Activated CD8-positive, alpha-beta memory T cell treated with anti-CD3 and anti-CD28 coated beads, Interleukin-2, amount 50 U/mL, for 24 hours (primary cell): Measurements from ENCODE around the gene GMPR2.

Source experiments
- DNase-seq: peaks from one replicate; pipeline ENCODE4 v3.0.0-alpha.2; 2020; ENCODE audit errors: extremely low read depth

The GMPR2 gene

GRCh38 chr14:24267516-24267915 lies 34.8 kb downstream of the GMPR2 start:
- no peak for DNase-seq

DNA sequence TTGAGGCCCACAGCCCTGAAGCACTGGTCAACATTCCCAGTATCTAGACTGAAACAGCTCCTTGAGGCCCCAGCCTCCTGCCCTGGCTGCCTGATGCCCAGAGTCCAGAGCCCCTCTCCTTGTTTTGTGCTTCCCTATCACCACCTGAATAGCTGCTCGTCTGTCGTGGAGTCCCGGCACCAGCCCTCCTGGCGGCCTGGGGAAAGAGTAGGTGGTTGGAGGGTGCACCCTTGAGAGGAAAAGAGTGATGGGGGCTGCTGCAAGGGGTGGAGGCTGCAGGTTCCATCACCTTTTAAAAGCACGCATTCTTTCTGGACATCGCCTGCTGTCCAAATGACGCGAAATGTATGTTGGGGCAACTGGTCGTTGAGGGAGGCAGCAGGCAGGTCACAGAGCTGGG lies 35.5 kb downstream of the GMPR2 start:
- no peak for DNase-seq

- no peak for DNase-seq
These were observed 36.6 kb downstream of the GMPR2 start for GRCh38 chr14:24269368-24269767.

- no peak for DNase-seq
These were observed 37.3 kb downstream of the GMPR2 start for GRCh38 chr14:24269910-24270536.

- DNase-seq, result no peak
These were observed 37.9 kb downstream of the GMPR2 start for GRCh38 chr14:24270537-24271133.

DNA sequence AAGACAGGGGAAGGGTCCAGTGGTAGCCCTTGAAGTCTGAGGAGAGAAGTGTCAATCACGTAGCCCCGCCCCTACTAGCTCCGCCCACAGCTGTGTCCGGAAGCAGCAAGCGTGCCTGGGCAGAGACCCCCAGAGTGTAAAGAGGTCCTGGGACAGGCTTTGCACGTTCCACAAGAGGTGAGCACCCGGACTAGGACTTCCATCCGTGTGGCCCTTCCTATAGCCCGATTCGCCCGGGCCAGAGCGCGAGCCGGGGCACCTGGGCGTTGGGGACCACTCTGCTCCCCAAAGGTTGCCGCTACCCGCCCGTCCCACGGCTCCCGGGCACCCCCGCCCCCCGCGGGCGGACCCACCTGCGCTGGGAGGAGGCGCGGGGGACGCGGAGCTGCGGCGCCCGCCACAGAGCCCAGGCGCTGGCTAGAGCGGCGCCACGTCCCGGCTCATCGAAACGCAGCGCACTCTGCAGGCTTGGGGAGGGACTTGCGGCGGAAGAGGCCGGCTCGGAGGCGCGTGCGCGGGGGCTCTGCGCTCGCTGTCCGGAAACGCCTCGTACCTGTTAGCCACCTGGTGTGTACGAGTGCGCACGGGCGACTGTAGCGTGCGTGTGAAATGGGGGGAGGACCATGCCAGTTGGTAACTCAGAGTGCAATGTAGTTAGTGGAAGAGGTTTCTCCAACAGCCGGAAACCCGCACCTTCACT lies 38.6 kb downstream of the GMPR2 start, which contains the start of gene RABGGTA:
TSS of gene RABGGTA (minus strand) at position 464 of the 700 bp plus-strand sequence. CDS start 482 bp downstream, outside the sequence.
- peak; percentile 57 for DNase-seq

DNA sequence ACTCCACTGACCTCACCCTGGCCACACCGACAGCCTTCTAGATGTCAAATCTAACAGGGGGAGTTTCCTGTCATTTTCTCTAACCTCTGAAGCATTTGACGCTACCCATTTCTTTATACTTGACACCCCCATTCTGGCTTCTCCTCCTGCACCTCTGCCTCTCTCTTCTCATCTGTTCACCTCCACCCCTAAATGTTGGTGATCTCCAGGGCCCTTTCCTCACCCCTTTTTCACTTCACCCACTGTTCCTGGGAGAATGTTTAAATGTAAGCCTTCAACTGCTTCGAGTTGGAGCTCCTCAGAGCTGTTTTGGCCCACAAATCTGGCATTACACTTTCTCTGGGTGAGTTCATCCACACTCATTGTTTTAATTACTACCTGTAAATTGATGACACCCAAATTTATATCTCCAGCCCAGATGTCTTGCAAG lies 39.1 kb downstream of the GMPR2 start:
- DNase-seq, result no peak

GRCh38 chr14:24272467-24272866 lies 39.7 kb downstream of the GMPR2 start:
- no peak for DNase-seq

DNA sequence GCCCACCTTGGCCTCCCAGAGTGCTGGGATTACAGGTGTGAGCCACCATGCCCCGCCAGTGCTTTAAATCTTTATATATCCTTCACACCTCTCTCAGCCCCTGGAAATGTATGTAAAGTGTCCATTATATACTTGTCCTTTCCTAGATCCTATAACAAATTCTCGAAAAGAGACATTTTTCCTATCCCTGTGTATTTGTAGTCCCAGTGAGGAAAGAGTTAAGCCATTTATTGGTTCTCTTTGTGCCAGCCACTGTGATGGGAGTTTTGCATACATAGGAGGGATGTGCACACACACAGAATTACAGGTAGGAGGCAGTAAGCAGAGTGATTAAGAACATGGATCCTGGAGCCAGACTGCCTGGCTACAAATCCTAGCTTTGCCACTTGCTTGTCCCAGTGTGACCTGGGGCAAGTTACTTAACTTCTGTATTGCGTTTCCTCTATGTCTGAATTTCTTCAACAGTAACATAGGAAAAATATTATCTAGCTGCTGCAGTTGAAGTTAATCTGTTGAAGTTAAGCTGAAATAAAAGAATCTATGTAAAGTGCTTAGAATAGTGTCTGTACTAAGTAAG lies 40.8 kb downstream of the GMPR2 start:
- no peak for DNase-seq

DNA sequence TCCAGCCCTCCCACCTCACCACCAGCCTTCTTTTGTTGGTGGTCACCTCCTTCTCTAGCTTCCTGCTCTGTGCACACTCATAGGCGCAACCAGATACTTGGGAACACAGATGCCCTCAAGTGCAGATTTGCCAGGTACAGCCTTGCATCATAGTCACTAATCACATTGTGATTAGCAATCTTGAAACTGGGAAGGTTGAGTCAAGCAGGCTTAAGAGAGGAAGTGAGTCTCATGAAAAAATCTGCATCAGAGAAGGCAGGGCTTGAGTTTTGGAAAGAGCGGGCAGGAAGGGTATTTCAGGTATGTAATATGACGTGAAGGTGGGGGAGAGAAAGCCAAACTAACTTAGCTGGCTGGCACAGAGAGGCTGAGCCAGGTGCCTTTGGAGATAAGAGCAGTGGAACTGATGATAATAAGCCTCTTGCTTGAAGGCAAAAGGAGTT lies 41.4 kb downstream of the GMPR2 start:
- DNase-seq, result no peak

DNA sequence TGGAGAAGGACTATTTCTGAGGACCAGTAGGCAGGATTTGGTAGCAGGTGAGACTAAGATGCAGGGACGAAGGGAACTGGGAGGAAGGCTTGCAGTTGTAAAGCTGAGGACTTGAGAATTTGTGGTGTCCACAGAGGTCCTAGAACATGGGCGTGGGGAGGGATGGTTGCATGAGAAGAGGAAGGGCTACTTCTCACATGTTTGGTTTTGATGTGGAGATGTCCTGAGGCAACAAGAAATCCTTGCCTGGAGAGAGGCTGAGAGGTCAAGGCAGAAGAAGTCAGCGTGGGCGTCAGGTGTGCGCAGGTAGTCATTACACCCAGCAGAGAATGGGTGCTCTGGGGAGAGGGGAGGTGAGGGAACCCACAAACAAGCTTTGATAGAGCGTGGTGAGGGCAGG lies 44.3 kb downstream of the GMPR2 start:
- DNase-seq, result no peak

GRCh38 chr14:24277606-24278321 lies 45.0 kb downstream of the GMPR2 start:
- DNase-seq, result no peak

- DNase-seq, result no peak
These were observed 45.7 kb downstream of the GMPR2 start for GRCh38 chr14:24278424-24278823.

DNA sequence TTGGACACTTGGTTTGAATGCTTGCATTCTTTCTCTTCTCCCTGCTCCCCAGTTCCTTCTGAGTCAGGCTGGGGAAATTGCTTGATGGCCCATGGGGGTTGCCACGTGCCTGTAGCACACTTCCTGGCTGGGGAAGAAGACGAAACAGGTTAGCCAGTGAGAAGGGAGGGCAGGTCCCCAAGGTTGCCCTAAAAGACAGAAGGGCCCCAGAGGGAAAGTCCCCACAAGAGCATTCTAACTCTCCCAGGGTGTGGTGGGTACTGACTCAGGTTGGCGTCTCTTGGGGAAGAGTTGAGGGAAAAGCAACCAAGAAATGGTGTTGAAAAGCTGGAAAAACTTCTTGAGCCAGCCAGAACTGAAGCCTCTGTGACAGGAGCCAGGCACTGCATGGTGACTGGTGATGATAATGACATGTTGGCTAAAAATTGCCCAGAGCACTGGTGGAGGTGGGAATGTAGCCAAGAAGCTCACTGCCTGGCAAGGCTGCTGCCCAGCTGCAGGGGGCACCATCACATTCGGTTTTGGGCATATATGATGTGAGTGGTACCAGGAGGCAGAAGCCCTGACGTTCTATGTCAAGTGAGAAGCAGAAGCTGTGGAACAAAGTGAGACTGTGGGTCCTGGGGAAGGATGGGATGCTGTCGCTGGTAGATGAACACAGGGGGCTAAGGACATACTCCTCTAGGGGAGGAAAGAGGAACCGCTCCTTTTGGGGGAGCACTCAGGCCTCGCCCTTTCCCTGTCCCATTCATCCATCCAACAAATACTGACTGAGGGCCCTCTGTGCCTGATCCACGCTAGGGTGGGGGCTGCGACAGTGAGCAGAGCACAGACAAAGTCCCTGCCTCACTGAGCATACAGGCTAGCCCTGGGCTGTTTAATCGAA lies 46.8 kb downstream of the GMPR2 start:
- no peak for DNase-seq

DNA sequence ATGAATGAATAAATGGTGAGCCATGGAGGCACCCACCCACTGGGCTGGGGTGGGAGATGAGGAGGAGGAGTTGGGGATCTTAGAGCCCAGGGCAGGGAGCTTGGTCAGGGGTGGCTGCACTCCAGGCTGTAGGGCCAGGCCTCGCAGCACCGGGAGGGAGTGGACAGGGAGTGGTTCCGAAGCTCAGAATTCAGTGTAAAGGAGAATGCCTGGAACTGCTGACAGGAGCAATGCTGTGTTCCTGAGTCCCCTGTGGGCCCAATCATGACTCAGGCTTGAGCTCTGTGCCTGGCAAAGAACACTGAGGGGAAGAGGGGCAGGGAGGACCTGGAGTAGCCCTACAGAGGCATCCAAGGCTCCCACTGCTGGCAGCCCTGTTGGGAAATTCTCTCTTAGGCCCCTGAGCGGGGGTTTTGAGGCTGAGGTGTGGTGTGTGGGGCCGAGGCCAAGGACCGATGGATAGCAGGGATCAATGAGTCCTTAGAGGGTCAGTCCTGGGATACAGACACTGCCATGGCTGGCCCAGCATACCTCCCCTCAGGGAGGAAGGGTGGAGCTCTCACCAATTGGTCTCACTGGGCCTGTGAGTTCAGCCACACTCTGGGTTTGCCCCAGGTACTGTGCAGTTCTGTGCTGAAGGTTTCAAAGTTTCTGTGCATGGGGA lies 48.2 kb downstream of the GMPR2 start:
- DNase-seq, result no peak

DNA sequence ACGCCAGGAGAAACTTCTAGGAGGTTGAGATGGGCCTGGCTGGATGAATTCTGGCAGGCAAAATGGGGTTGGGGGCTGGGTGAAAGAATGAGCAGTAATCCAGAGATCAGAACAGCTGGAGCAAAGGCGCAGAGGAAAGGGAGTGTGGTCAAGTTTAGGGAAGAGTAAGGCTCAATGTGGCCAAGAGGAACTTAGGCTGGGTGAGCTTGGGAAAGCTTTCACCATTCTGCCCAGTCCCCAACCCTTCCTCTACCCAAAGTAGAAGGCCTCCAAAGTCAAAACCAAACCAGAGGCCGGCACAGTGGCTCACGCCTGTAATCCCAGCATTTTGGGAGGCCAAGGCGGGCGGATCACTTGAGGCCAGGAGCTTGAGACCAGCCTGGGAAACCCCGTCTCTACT lies 48.9 kb downstream of the GMPR2 start:
- no peak for DNase-seq

DNA sequence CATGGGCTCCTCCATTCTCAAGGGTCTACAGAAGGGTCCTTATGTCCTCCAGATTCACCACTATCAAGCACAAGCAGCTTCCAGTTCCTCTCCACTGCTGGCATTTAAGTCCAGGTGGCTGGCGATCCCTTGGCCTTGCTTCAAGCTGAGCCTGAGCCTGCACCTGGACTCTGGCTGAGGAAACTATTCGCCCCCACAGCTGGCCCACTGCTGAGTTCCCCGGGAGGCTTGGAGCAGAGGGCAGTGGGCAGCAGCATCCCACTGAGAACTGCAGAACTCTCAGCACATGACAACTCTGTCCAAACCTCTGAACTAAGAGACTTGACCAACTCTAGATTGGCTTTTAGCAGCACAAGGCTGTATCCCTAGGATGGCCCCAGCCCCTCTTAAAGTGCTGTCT lies 50.0 kb downstream of the GMPR2 start:
- DNase-seq, result no peak

GRCh38 chr14:24283796-24284460 lies 51.2 kb downstream of the GMPR2 start:
- no peak for DNase-seq

GRCh38 chr14:24284501-24285035 lies 51.8 kb downstream of the GMPR2 start:
- no peak for DNase-seq

GRCh38 chr14:24285351-24285750 lies 52.6 kb downstream of the GMPR2 start:
- no peak for DNase-seq
